PC-3 (cell line): Measurements from ENCODE around the gene ZCCHC12. TPM values are rescaled to one million over a fixed set of nuclear protein-coding genes. Genes with fewer than 3 reads are reported as not detected.

Experiments used
- ATAC-seq: fragments of 200-7000 bp; cut with Tn5 transposase; 2 replicates; pipeline ENCODE4 v1.9.1; 2020; ENCODE audit warnings: mild to moderate bottlenecking, moderate library complexity
- BruUV-seq: library from RNA; stranded (reverse); fragments of 400-500 nt; replicated peaks from 2 replicates; lab custom pipeline; 2021; lab: Mats Ljungman, UMichigan
- CTCF ChIA-PET: fragments of 300-600 bp; sonication (Branson Sonifier 250); formaldehyde crosslinking; loops from one replicate; lab custom pipeline; 2022; ENCODE audit warnings: antibody characterized with exemption; lab: Charles Lee
- POLR2A ChIA-PET: fragments of 300-600 bp; sonication (Branson Sonifier 250); formaldehyde crosslinking; loops from one replicate; lab custom pipeline; 2022; ENCODE audit warnings: antibody characterized with exemption; ENCODE audit not compliant: unreplicated experiment; lab: Charles Lee
- DNase-seq: peaks from one replicate; pipeline ENCODE4 v3.0.0-alpha.2; 2015
- H2AFZ ChIP-seq: fragments of 300-600 bp; sonication (generic); 2 replicates; pipeline ENCODE4 v1.6.0; 2016; ENCODE audit warnings: antibody characterized with exemption, low read length
- H3F3A ChIP-seq: fragments of 300-600 bp; sonication (generic); one replicate; pipeline ENCODE4 v1.6.0; 2017; ENCODE audit warnings: antibody characterized with exemption, low read length, control low read depth, mild to moderate bottlenecking; ENCODE audit not compliant: unreplicated experiment
- H3K27ac ChIP-seq: fragments of 300-600 bp; sonication (generic); 2 replicates; pipeline ENCODE4 v1.5.1; 2016; ENCODE audit warnings: mild to moderate bottlenecking, low read length
- H3K27me3 ChIP-seq: fragments of 300-600 bp; sonication (generic); 2 replicates; pipeline ENCODE4 v1.6.1; 2016; ENCODE audit warnings: low read length, mixed read lengths
- H3K36me3 ChIP-seq: fragments of 300-600 bp; sonication (generic); 2 replicates; pipeline ENCODE4 v1.6.1; 2016; ENCODE audit warnings: low read depth, mixed run types, low read length, mixed read lengths
- H3K4me1 ChIP-seq: fragments of 300-600 bp; sonication (generic); 2 replicates; pipeline ENCODE4 v1.5.1; 2016; ENCODE audit warnings: low read length; ENCODE audit not compliant: insufficient read depth
- H3K4me2 ChIP-seq: fragments of 300-600 bp; sonication (generic); 2 replicates; pipeline ENCODE4 v1.6.0; 2016; ENCODE audit warnings: low read length
- H3K4me3 ChIP-seq: fragments of 300-600 bp; sonication (generic); 2 replicates; pipeline ENCODE4 v1.5.1; 2016; ENCODE audit warnings: mild to moderate bottlenecking, low read length, mixed read lengths
- H3K79me2 ChIP-seq: fragments of 300-600 bp; sonication (generic); 2 replicates; pipeline ENCODE4 v1.6.1; 2017; ENCODE audit warnings: low read length, mixed read lengths
- H3K9ac ChIP-seq: fragments of 300-600 bp; sonication (generic); 2 replicates; pipeline ENCODE4 v1.6.0; 2016; ENCODE audit warnings: mild to moderate bottlenecking, low read length
- H3K9me2 ChIP-seq: fragments of 300-600 bp; sonication (generic); replicated peaks from 2 replicates; pipeline ENCODE4 v1.6.1; 2016; ENCODE audit warnings: mixed run types, low read length, mixed read lengths
- H3K9me3 ChIP-seq: fragments of 300-600 bp; sonication (generic); 2 replicates; pipeline ENCODE4 v1.6.1; 2016; ENCODE audit warnings: low read length, mixed read lengths
- H4K20me1 ChIP-seq: fragments of 300-600 bp; sonication (generic); 2 replicates; pipeline ENCODE4 v1.6.1; 2016; ENCODE audit warnings: low read length, mixed read lengths
- EZH2 ChIP-seq: fragments of 300-600 bp; sonication (generic); IDR thresholded peaks from one replicate; pipeline ENCODE4 v1.6.1; 2017; ENCODE audit warnings: antibody characterized with exemption, mild to moderate bottlenecking, low read length; ENCODE audit not compliant: unreplicated experiment
- EZH2phosphoT487 ChIP-seq: fragments of 300-600 bp; sonication (generic); IDR thresholded peaks from 2 replicates; pipeline ENCODE4 v1.6.1; 2018; ENCODE audit warnings: mild to moderate bottlenecking, antibody characterized with exemption, low read length, borderline replicate concordance
- intact Hi-C: fragments of 100-400 bp; cut with micrococcal nuclease; formaldehyde crosslinking; loops from 2 replicates; pipeline ENCODE4 v1.9.0; 2023
- total RNA-seq: library from RNA; depleted of rRNA; stranded (reverse); fragments of >200 nt; gene quantifications from 2 replicates; pipeline ENCODE4 v1.2.3, GENCODE V29; 2014; rRNA removed
- TF ChIP-seq, protein P1 (sequence below): fragments of 300-600 bp; sonication (generic); conservative IDR thresholded peaks from 2 replicates; pipeline ENCODE4 v1.5.1; 2017; ENCODE audit warnings: antibody characterized with exemption, low read depth, mild to moderate bottlenecking, low read length

ZCCHC12 gene
- total RNA-seq, 1 experiment from 2014 or later: 0.07 TPM

DNA sequence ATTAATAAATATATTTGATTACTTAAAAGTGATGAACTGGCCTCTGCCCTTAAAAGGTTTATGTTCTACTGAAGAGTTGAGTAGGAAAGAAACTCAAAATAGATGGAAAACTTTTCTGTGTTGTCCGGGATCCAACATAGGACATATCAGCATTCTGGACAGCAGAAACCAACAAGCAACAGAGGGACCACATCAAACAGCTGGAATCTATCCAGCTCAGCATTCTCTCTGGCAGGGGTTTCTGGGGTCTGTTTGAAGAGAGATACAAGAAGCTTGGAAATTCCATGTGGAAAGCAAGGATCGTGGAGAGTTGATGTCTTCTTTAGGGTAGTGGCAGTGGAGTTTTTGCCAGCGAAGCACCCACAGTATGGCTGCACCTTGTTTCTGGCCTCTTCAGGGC is 43.6 kb downstream of the ZCCHC12 start:
- no peak for DNase-seq
- no TSS peak for BruUV-seq

DNA sequence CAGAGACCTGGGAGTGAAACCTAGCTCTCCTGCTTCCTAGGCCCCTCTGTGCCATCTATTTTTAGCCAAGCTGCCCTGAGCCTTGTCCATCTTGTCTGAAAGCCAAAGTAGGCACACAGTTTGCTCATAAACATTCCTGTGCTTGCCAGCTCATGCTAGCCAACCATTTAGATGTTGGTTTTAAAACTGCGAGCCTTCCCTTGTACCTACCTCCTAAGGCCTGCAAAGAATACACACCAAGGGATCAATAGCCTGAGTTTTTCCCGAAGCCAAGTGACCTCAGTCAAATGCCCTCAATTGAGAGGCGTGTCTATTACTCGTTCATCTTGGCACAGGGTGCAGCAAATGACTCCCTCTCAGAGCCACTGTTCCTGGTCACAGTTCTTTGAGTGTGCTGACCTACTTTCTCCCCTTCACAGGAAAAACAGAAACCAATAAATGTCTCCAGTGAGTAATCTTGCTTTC is 48.5 kb downstream of the ZCCHC12 start:
- TF ChIP-seq EZH2phosphoT487 (no peak), EZH2 (no peak)
- TF ChIP-seq, protein P1, sequence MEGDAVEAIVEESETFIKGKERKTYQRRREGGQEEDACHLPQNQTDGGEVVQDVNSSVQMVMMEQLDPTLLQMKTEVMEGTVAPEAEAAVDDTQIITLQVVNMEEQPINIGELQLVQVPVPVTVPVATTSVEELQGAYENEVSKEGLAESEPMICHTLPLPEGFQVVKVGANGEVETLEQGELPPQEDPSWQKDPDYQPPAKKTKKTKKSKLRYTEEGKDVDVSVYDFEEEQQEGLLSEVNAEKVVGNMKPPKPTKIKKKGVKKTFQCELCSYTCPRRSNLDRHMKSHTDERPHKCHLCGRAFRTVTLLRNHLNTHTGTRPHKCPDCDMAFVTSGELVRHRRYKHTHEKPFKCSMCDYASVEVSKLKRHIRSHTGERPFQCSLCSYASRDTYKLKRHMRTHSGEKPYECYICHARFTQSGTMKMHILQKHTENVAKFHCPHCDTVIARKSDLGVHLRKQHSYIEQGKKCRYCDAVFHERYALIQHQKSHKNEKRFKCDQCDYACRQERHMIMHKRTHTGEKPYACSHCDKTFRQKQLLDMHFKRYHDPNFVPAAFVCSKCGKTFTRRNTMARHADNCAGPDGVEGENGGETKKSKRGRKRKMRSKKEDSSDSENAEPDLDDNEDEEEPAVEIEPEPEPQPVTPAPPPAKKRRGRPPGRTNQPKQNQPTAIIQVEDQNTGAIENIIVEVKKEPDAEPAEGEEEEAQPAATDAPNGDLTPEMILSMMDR: no peak
- Histone ChIP-seq H3K9ac (peak overlapping the region; percentile 29), H3K4me3 (0 out of 2 replicates have a peak overlapping the region, but pooled peaks have one; percentile 19), H3K9me3 (no peaks in the 10 kb centered on the region), H3K4me2 (peak overlapping the region; percentile 67), H3K4me1 (peaks cover 19% of the 10 kb centered on the region), H3K36me3 (no peaks in the 10 kb centered on the region), H4K20me1 (no peaks in the 10 kb centered on the region), H3K27ac (peak overlapping the region; percentile 86), H2AFZ (peak overlapping the region; percentile 6), H3F3A (no peaks in the 10 kb centered on the region), H3K79me2 (no peaks in the 10 kb centered on the region), H3K9me2 (no peaks in the 10 kb centered on the region), H3K27me3 (no peaks in the 10 kb centered on the region)
- CTCF ChIA-PET: no interaction called here
- intact Hi-C loops: loop anchor here (1.0 kb wide), 1 partner anchor 8 kb away; no protein-coding TSS in a partner anchor
- BruUV-seq: no TSS peak
- ATAC-seq: peak; percentile 86
- POLR2A ChIA-PET: no interaction called here
- DNase-seq: peak; percentile 77

More for the DNA sequence above, 43.6 kb downstream of the ZCCHC12 start:
- POLR2A ChIA-PET: no interaction called here
- Histone ChIP-seq H3K27ac (no peak overlapping the region), H3K9me3 (no peaks in the 10 kb centered on the region), H4K20me1 (no peaks in the 10 kb centered on the region), H3K4me1 (peaks cover 20% of the 10 kb centered on the region), H3K36me3 (no peaks in the 10 kb centered on the region), H3K9ac (no peak overlapping the region), H3K4me2 (no peak overlapping the region), H3K27me3 (no peaks in the 10 kb centered on the region), H3F3A (no peaks in the 10 kb centered on the region), H3K4me3 (no peak overlapping the region), H3K9me2 (no peaks in the 10 kb centered on the region), H3K79me2 (no peaks in the 10 kb centered on the region), H2AFZ (no peak overlapping the region)
- no peak for ATAC-seq
- TF ChIP-seq EZH2phosphoT487 (no peak), EZH2 (no peak)
- TF ChIP-seq, protein P1: no peak
- intact Hi-C loops: no loop called here
- CTCF ChIA-PET: no interaction called here

Other genes with a start within 250 kb of the ZCCHC12 start
- gene IL13RA1, start 96.2 kb upstream of the ZCCHC12 start, total RNA-seq: 33.4 and 33.5 TPM in 2 replicates
- 14.5 and 15.6 TPM in 2 replicates for gene LONRF3, start 150.8 kb downstream of the ZCCHC12 start, total RNA-seq
- 0.07 TPM in 1 of 2 replicates, not detected in the other for gene CT47C1, start 249.2 kb downstream of the ZCCHC12 start, total RNA-seq